Measurements from ENCODE around the gene MORC3.

- TF ChIP-seq, protein P1, sequence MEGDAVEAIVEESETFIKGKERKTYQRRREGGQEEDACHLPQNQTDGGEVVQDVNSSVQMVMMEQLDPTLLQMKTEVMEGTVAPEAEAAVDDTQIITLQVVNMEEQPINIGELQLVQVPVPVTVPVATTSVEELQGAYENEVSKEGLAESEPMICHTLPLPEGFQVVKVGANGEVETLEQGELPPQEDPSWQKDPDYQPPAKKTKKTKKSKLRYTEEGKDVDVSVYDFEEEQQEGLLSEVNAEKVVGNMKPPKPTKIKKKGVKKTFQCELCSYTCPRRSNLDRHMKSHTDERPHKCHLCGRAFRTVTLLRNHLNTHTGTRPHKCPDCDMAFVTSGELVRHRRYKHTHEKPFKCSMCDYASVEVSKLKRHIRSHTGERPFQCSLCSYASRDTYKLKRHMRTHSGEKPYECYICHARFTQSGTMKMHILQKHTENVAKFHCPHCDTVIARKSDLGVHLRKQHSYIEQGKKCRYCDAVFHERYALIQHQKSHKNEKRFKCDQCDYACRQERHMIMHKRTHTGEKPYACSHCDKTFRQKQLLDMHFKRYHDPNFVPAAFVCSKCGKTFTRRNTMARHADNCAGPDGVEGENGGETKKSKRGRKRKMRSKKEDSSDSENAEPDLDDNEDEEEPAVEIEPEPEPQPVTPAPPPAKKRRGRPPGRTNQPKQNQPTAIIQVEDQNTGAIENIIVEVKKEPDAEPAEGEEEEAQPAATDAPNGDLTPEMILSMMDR (IDR thresholded peaks at IDR 0.05): no peak
- TF ChIP-seq POLR2A (IDR thresholded peaks at IDR 0.05): no peak
- TF ChIP-seq EP300 (IDR thresholded peaks at IDR 0.05): no peak
Observed at GRCh38 chr21:36321325-36322082, 1.5 kb downstream of the MORC3 start.

All from tibial nerve (tissue), 4 donors.